ENCODE data around the gene SYTL5.

- TF ChIP-seq CTCF (IDR thresholded peaks at IDR 0.05 in 8 of 11, conservative IDR thresholded peaks at IDR 0.05 in 3 of 11): peak in 10 of 11 experiments; percentile 21 to 66 (median 46)
- TF ChIP-seq POLR2A (IDR thresholded peaks at IDR 0.05): no peak
Observed at GRCh38 chrX:38166478-38167083, 160.2 kb downstream of the SYTL5 start.
